GM20000 (cell line): Measurements from ENCODE around the gene KCTD2.
A peak's percentile ranks its signal among the peaks of the same experiment; 100 is the strongest.

Source experiments
- DNase-seq: peaks from one replicate; pipeline ENCODE4 v3.0.0; 2012; ENCODE audit warnings: low spot score
- TF ChIP-seq, protein P1 (sequence below): IDR thresholded peaks from 2 replicates; pipeline ENCODE4 v1.5.1; 2012; ENCODE audit warnings: mild to moderate bottlenecking, control low read depth; ENCODE audit errors: extremely low read depth, missing control alignments

Gene KCTD2

DNA sequence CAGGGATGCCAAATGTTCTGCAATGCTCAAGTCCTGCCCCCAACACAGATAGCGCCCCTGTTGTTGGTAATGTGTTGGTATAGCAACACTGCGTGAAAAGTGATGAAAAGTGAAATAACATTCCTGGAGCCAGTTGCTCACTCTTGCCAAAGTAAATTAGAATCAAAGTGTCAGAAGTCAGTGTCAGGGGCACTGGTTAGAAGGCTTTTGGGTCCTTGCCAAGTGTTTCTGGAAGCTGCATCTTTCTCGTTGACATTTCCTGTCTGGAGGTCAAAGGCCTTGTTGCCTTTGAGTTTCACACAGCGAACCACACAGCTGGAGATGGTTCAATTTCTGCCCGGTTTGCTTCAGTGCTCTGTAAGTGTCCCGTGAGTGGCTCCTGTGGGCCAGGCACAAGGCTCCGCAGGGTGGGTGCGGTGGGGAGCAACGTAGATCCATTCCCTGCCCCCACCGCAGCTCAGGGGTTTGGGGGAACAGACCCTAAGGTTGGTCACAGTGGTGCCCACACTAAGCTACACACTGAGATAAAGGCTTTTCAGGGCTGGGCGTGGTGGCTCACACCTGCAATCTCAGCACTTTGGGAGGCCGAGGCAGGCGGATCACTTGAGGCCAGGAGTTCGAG is 37.1 kb downstream of the KCTD2 start:
- TF ChIP-seq, protein P1, sequence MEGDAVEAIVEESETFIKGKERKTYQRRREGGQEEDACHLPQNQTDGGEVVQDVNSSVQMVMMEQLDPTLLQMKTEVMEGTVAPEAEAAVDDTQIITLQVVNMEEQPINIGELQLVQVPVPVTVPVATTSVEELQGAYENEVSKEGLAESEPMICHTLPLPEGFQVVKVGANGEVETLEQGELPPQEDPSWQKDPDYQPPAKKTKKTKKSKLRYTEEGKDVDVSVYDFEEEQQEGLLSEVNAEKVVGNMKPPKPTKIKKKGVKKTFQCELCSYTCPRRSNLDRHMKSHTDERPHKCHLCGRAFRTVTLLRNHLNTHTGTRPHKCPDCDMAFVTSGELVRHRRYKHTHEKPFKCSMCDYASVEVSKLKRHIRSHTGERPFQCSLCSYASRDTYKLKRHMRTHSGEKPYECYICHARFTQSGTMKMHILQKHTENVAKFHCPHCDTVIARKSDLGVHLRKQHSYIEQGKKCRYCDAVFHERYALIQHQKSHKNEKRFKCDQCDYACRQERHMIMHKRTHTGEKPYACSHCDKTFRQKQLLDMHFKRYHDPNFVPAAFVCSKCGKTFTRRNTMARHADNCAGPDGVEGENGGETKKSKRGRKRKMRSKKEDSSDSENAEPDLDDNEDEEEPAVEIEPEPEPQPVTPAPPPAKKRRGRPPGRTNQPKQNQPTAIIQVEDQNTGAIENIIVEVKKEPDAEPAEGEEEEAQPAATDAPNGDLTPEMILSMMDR = no peak
- DNase-seq = no peak

DNA sequence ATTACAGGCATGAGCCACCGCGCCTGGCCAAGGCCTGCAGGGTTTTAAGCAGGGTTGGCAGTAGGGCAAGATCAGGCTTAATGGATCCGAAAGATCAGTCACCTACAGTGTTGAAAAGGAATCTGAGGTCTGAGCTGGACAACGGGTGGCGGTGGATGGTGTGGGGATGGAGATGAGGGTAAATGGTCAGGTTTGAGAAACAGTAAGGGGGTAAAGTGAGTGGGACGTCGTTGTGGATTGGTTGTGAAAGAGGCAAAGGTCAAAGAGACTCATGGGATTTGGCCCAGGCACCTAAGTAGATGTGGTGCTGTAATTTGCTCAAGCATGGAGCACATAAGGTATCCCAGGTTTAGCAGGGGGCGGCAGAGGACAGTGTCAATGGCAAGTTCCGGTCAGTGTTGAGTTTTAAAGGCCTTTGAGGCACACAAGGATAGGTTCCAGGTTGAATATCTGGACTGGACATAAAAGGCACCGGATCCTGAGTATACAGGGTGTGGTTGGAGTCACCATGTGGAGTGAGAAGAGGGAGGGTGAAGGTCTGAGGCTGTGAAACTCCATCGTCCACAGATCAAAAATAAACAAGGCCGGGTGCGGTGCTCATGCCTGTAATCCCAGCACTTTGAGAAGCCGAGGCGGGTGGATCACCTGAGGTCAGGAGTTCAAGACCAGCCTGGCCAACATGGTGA is 39.6 kb downstream of the KCTD2 start:
- DNase-seq = no peak
- TF ChIP-seq, protein P1 = no peak

DNA sequence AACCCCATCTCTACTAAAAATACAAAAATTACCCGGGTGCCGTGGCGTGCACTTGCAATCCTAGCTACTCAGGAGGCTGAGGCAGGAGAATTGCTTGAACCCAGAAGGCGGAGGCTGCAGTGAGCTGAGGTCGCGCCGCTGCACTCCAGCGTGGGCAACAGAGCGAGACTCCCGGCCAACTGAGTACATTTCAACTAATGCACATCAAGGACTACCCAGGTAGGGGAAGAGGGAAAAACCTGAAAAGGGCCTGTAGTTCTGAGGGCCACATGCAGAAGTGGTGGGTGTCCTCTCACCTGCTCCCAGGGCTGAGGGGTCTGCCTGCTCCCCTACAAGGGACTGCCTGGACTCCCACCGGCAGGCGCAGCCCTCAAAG is 40.1 kb downstream of the KCTD2 start:
- TF ChIP-seq, protein P1 = no peak
- DNase-seq = no peak

DNA sequence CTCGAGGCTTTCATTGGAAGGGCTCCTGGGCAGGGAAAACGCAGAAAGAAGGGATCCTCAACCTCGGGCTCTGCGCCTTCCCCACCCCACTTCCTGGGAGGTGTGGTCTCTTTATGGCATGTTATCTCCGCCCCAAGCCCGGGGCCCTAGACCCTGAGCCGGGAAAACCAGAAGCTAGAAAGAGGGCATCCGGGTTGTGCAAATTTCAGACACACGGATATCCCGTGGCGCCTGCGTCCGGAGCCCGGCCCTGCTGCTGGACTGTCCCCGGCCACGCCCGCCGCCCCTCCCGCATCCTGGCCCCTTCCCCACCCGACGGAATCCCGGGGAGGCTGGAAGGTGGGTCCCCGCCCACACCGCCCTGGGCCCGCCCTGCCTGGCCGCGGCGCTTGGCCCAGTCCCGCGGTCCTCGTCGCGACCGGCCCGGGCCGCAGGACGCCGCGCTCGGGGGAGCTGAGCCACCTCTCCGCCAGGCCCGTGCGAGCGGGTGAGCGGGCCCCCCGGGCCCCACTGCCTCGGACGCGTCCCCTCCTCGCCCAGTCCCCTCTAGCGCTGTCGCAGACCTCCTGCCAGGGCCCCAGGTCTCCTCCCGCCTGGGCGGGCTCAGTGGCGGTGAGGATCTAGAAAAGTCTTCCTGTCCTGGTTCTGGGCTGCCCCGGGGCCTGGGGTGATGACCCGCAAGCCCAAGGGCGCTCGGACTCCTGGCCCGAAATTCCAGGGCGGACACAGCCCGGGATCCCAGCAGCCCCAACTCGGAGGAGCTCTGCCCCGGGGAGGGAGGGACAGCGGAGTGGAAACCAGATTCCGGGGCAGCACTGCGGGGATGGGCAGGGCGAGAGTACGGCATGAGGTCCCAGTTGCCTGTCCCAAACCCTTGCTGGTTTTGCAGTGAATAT is 40.8 kb downstream of the KCTD2 start, which contains the start of gene SLC16A5:
SLC16A5 (plus strand) TSS at position 397 of the 896 bp plus-strand sequence. CDS start 5,683 bp downstream, outside the sequence.
- peak; percentile 80 for DNase-seq
- TF ChIP-seq, protein P1 = no peak

DNA sequence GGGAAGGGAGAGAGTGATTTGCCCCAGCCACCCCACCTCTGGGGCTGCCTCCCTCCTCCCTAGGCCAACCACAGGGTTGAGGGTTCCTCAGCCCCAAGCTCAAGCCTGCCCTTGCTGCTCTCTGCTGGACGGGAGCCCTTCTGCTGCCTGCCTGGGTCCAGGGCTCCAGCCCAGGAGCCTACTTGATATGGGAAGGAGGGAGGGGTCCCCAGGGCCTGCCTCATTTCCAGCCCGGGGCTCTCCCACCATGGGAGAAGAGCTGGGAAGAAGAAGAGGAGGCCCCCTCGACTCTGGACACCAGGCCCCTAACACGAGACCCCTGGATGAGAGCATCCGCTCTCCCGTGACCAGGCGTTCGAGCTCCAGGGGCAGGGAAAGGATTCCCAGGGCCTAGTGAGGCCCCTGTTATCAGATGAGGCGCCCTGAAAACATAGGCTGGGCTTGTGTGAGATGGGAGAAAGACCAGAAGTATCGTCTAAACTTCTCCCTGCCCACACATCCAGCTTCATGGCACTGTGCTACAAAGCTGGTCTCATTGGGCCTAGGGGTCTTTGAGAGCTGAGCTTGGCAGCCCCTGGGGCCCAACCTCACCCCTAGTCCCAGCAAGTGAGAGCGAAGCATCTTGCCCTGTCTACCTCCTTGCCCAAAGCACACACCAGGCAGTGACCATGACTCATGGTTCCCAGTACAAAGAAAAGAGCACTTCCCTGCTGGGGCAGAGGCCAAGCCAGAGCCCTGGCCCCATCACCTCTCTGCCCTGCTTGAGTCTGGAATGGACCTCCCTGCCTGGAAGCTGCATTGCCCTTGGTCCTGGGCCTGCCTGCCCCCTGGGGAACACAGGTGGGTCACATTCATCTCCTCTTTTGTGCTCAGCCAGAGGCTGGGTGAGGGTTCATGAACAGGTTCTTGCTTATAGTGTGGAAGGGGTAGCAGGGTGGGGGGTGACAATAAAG is 41.7 kb downstream of the KCTD2 start:
- TF ChIP-seq, protein P1 = no peak
- no peak for DNase-seq

DNA sequence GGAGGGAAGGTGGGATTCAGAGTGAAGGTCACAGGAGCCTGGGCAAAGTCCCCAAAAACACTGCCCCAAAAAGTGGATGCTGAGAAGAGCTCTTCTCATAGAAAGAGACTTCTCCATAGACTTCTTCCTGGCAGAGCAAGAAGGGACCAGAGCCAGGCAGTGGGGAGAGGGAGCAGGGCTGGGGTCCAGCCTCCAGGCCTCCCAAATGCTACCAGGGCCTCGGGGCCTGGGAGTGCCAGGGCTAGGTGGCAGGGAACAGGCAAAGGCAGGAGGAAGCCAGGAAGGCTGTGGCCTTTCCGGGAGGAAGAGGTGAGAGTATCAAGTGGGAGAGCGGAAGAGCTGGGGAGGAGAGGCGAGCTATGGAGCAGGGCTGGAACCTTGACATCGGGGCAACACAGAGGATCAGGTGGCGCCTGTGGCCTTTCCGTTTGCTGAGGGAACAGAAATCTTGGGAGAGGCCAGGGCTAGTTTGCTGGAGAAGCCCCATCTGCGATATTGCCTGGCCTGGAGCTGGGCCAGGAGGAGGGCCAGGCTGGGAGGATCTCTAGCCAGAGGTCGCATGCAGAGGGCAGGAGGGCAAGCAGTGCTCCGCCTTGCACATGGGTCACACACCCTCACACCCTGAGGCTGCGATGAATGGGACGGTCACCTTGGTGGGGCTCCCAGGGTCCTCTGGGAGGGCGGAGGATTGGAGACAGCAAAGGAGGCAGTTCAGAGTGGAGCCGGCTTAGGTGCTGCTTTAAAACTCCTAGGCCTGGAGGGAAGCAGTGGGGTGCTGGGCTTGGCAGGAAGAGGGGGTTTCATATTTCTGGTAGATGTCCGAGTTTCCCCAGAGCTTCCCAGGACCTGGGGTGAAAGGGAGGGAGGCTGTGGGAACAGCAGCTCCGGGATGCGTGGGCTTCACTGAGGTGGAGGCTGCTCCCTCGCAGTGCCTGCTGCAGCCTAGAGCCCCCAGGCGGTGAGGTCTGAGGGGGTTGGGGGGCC is 44.1 kb downstream of the KCTD2 start:
- no peak for DNase-seq
- TF ChIP-seq, protein P1 = no peak
